Epithelial cell of proximal tubule (primary cell): Measurements from ENCODE around the gene RPS5. TPM values are rescaled to one million over a fixed set of nuclear protein-coding genes. Genes with fewer than 3 reads are reported as not detected.
"Not testable (repeated sequence)": the region's sequence is repeated elsewhere in the genome, so short reads cannot be mapped to it uniquely, and the experiment has no call there.

Experiments
- DNase-seq: peaks from one replicate; pipeline ENCODE4 v3.0.0-alpha.2; 2011; ENCODE audit warnings: low read depth
- H3K4me3 ChIP-seq: 2 replicates; pipeline ENCODE4 v1.5.1; 2011; ENCODE audit warnings: low read depth, mild to moderate bottlenecking, low read length
- CTCF ChIP-seq: conservative IDR thresholded peaks from 2 replicates; pipeline ENCODE4 v1.5.1; 2012; ENCODE audit warnings: low read depth, mild to moderate bottlenecking, low read length
- total RNA-seq: library from RNA; depleted of rRNA; stranded (reverse); fragments of >200 nt; gene quantifications from 2 replicates; pipeline ENCODE4 v1.2.3, GENCODE V29; 2015

The RPS5 gene
- total RNA-seq, 1 donor from 2014 or later: 1,628 TPM

- no peak for DNase-seq
- TF ChIP-seq CTCF: no peak
- H3K4me3 ChIP-seq: no peak overlapping the region
Measured at GRCh38 chr19:58416604-58417003, 29.5 kb downstream of the RPS5 start.

- H3K4me3 ChIP-seq: no peak overlapping the region
- no peak for TF ChIP-seq CTCF
- DNase-seq: no peak
Measured at GRCh38 chr19:58417071-58417470, 30.0 kb downstream of the RPS5 start.

GRCh38 chr19:58428617-58429016 is 41.5 kb downstream of the RPS5 start:
- no peak for TF ChIP-seq CTCF
- DNase-seq: no peak
- no peak overlapping the region for H3K4me3 ChIP-seq

GRCh38 chr19:58429745-58430144 is 42.7 kb downstream of the RPS5 start:
- no peak for TF ChIP-seq CTCF
- no peak for DNase-seq
- no peak overlapping the region for H3K4me3 ChIP-seq

GRCh38 chr19:58434217-58434616 is 47.1 kb downstream of the RPS5 start:
- TF ChIP-seq CTCF: no peak
- no peak for DNase-seq
- no peak overlapping the region for H3K4me3 ChIP-seq

GRCh38 chr19:58439576-58440554 is 52.8 kb downstream of the RPS5 start, which contains the start of gene ZNF132:
ZNF132 (minus strand) TSS chr19:58440153; CDS start chr19:58439821, 332 bp downstream.
- no peak for TF ChIP-seq CTCF
- peak within 1 kb of the TSS; percentile 86 for H3K4me3 ChIP-seq
- DNase-seq: peak; percentile 97

- peak overlapping the region; percentile 86 for H3K4me3 ChIP-seq
- DNase-seq: no peak
- TF ChIP-seq CTCF: no peak
Measured at GRCh38 chr19:58440556-58440955, 53.5 kb downstream of the RPS5 start.

GRCh38 chr19:58442986-58443385 is 55.9 kb downstream of the RPS5 start:
- H3K4me3 ChIP-seq, DNase-seq: not testable (repeated sequence)
